K562 (cell line): Measurements from ENCODE around the gene MICAL2. TPM values are rescaled to one million over a fixed set of nuclear protein-coding genes. Genes with fewer than 3 reads are reported as not detected.
A peak's percentile ranks its signal among the peaks of the same experiment; 100 is the strongest.

Source experiments
- ARHGAP35 ChIP-seq: fragments of 450-650 bp; IDR thresholded peaks from 2 replicates; pipeline ENCODE4 v1.6.1; 2018; ENCODE audit not compliant: partially characterized antibody
- BHLHE40 ChIP-seq: IDR thresholded peaks from 2 replicates; pipeline ENCODE4 v1.6.1; 2011; ENCODE audit warnings: low read length, improper control_type of control experiment
- CBX2 ChIP-seq: fragments of 200-600 bp; sonication (generic); IDR thresholded peaks from one replicate; pipeline ENCODE4 v1.6.1; 2012; ENCODE audit warnings: mild to moderate bottlenecking, low read length, inconsistent platforms; ENCODE audit not compliant: insufficient read depth, poor library complexity, severe bottlenecking
- EP300 ChIP-seq: IDR thresholded peaks from 2 replicates; pipeline ENCODE4 v1.6.1; 2012; ENCODE audit warnings: low read length, improper control_type of control experiment
- ERF ChIP-seq: fragments of 450-650 bp; formaldehyde crosslinking; IDR thresholded peaks from 2 replicates; pipeline ENCODE4 v1.4.0; 2020; ENCODE audit warnings: mild to moderate bottlenecking, mixed read lengths
- FUS ChIP-seq: fragments of 200-400 bp; formaldehyde crosslinking; optimal IDR thresholded peaks from 2 replicates; pipeline ENCODE3; 2017; ENCODE audit warnings: low read depth, low read length
- HMG20B ChIP-seq: fragments of 250-450 bp; sonication (Bioruptor Pico); IDR thresholded peaks from 2 replicates; pipeline ENCODE4 v1.5.0; 2021; ENCODE audit warnings: mild to moderate bottlenecking
- MYC ChIP-seq, 2 experiments: fragments of 250-450 bp in 1 of 2; sonication (Bioruptor Pico) in 1 of 2; IDR thresholded peaks; 2 replicates each; pipeline versions ENCODE4 v1.5.1 to v1.6.1; 2012 to 2021; ENCODE audit warnings: low read depth in 2 of 2, borderline replicate concordance in 1 of 2, improper control_type of control experiment in 1 of 2, low read length in 1 of 2, mild to moderate bottlenecking in 1 of 2, moderate library complexity in 1 of 2
- POU5F1 ChIP-seq: fragments of 150-350 bp; IDR thresholded peaks from 2 replicates; pipeline ENCODE4 v1.6.1; 2014; ENCODE audit warnings: borderline replicate concordance, low read length, low read depth, mild to moderate bottlenecking; ENCODE audit not compliant: partially characterized antibody
- PPARD ChIP-seq: fragments of 250-450 bp; sonication (Bioruptor Pico); IDR thresholded peaks from 2 replicates; pipeline ENCODE4 v1.8.0; 2022; ENCODE audit warnings: inconsistent platforms, mild to moderate bottlenecking, moderate library complexity
- PURB ChIP-seq: sonication (generic); formaldehyde crosslinking; IDR thresholded peaks from 2 replicates; pipeline ENCODE4 v1.9.0; 2021; ENCODE audit warnings: low read depth, mild to moderate bottlenecking, missing genetic modification reagents
- RBBP5 ChIP-seq: fragments of 200-600 bp; sonication (generic); IDR thresholded peaks from 2 replicates; pipeline ENCODE4 v1.6.1; 2012; ENCODE audit warnings: borderline replicate concordance, mild to moderate bottlenecking, low read length, control low read depth, inconsistent platforms; ENCODE audit not compliant: insufficient read depth, poor library complexity, severe bottlenecking
- SIN3A ChIP-seq, 2 experiments: fragments of 150-350 bp in 1 of 2; IDR thresholded peaks; 2 replicates each; pipeline ENCODE4 v1.6.1; 2011 to 2016; ENCODE audit warnings: borderline replicate concordance in 2 of 2, low read depth in 2 of 2, low read length in 2 of 2, mild to moderate bottlenecking in 2 of 2, moderate library complexity in 2 of 2; ENCODE audit not compliant: control insufficient read depth in 1 of 2
- SMAD2 ChIP-seq: fragments of 150-350 bp; IDR thresholded peaks from 2 replicates; pipeline ENCODE4 v1.6.1; 2014; ENCODE audit warnings: low read depth, mild to moderate bottlenecking, low read length
- ZKSCAN1 ChIP-seq: fragments of 150-350 bp; IDR thresholded peaks from 2 replicates; pipeline ENCODE4 v1.6.1; 2016; ENCODE audit warnings: low read depth, low read length
- polyA plus RNA-seq, 8 experiments: library from polyadenylated mRNA; depleted of rRNA in 4 of 8; stranded (reverse) in 5 of 8; unstranded in 3 of 8; fragments of >200 nt; fragmentation: Nextera tagmentation in 2 of 8; fragmentation: Illumina TruSeq in 1 of 8; extraction: Ambion mirVana in 2 of 8; extraction: Trizol in 1 of 8; gene quantifications; 2 replicates each; pipeline versions ENCODE4 v1.2.1 to v1.2.3, GENCODE V29; 2011 to 2014; ENCODE audit warnings: inconsistent platforms in 1 of 8, missing spikeins in 1 of 8
- total RNA-seq, 7 experiments: library from RNA; depleted of rRNA in 6 of 7; stranded (reverse); fragments of >200 nt in 6 of 7; fragmentation: Illumina TruSeq in 2 of 7; extraction: Trizol in 2 of 7; gene quantifications; 2 replicates each; pipeline versions ENCODE4 v1.2.1 to v1.2.3, GENCODE V29; 2011 to 2021; ENCODE audit warnings: low replicate concordance in 1 of 7
- TF ChIP-seq, protein P1 (sequence below): IDR thresholded peaks from 3 replicates; pipeline ENCODE4 v1.6.1; 2011; ENCODE audit warnings: borderline replicate concordance, mild to moderate bottlenecking; ENCODE audit not compliant: insufficient read length, insufficient read depth
- TF ChIP-seq, protein P2 (sequence below): fragments of 250-450 bp; sonication (Bioruptor Pico); IDR thresholded peaks from 2 replicates; pipeline ENCODE4 v1.8.0; 2022; ENCODE audit warnings: moderate library complexity, mild to moderate bottlenecking, inconsistent platforms
- TF ChIP-seq, protein P3 (sequence below): fragments of 250-450 bp; sonication (Bioruptor Pico); IDR thresholded peaks from 2 replicates; pipeline ENCODE4 v1.6.1; 2021; ENCODE audit warnings: mild to moderate bottlenecking
- TF ChIP-seq, protein P4 (sequence below): fragments of 450-650 bp; IDR thresholded peaks from 2 replicates; pipeline ENCODE4 v1.6.1; 2016; ENCODE audit warnings: mild to moderate bottlenecking

The MICAL2 gene
- total and polyA plus RNA-seq, 9 of the 15 experiments (the other 6 are each of a cell fraction or from before 2014, with no cell fraction given) = 4.7 to 64.2 (median 33.6) TPM

DNA sequence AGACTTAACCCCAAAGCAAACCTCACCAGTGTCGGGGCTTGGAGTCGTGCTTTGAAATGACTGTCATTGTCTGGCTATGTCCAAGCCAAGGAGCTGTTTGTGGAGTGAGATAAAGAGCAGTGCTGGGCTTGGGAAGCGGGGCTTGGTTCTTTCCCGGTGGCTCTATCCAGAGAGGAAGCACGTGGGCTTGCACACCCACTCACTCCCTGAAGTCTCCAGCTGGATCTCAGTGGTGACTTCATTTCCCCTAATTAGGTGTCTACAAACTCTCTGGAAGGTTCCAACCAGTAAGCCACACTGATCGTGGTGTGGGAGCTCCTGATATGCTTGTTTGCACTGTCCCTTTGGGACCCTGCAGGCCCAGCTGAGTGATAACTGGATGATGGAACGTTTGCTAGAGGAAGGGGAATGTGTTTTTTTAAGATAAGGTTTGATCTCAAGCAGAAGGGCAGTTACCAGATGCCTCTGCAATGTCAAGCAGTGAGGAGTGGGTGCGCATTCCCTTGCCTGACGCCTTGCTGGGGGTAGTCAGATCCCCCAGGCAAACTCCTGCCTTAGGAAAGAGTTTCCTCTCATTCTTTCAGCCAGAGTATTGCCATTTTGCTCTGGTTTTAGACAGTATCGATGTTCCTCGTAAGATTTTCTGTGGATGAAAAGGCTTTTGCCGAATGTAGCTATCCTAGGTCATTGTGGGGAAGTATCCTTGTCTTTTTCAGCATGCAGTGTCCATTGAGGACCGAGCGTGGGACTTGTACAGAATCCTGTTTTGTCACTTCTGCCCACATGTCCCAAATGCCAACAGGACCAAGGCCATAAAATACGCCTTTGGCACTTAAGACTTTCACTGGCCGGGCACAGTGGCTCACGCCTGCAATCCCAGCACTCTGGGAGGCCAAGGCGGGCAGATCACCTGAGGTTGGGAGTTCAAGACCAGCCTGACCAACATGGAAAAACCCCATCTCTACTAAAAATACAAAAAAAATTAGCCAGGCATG lies 90.9 kb downstream of the MICAL2 start (continued):
- TF ChIP-seq MYC (IDR thresholded peaks at IDR 0.05; ENCODE audit: low read depth, low read length) = peak; percentile 97
- TF ChIP-seq MYC (CRISPR knock-in tag; IDR thresholded peaks at IDR 0.05; ENCODE audit: borderline replicate concordance, low read depth) = no peak
- TF ChIP-seq PURB (CRISPR knock-in tag) = no peak
- peak; percentile 81 for TF ChIP-seq RBBP5
- TF ChIP-seq ERF (CRISPR knock-in tag) = no peak; the same call in 1 of the 2 replicates
- no peak for TF ChIP-seq PPARD (CRISPR knock-in tag)
- TF ChIP-seq, protein P1, sequence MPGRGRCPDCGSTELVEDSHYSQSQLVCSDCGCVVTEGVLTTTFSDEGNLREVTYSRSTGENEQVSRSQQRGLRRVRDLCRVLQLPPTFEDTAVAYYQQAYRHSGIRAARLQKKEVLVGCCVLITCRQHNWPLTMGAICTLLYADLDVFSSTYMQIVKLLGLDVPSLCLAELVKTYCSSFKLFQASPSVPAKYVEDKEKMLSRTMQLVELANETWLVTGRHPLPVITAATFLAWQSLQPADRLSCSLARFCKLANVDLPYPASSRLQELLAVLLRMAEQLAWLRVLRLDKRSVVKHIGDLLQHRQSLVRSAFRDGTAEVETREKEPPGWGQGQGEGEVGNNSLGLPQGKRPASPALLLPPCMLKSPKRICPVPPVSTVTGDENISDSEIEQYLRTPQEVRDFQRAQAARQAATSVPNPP = no peak
- TF ChIP-seq FUS = no peak
- peak; percentile 95 for TF ChIP-seq BHLHE40
- TF ChIP-seq SMAD2 = no peak
- TF ChIP-seq, protein P2, sequence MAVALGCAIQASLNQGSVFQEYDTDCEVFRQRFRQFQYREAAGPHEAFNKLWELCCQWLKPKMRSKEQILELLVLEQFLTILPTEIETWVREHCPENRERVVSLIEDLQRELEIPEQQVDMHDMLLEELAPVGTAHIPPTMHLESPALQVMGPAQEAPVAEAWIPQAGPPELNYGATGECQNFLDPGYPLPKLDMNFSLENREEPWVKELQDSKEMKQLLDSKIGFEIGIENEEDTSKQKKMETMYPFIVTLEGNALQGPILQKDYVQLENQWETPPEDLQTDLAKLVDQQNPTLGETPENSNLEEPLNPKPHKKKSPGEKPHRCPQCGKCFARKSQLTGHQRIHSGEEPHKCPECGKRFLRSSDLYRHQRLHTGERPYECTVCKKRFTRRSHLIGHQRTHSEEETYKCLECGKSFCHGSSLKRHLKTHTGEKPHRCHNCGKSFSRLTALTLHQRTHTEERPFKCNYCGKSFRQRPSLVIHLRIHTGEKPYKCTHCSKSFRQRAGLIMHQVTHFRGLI = peak; percentile 77
- no peak for TF ChIP-seq HMG20B (CRISPR knock-in tag)
- no peak for TF ChIP-seq ARHGAP35
- TF ChIP-seq ZKSCAN1 = peak; percentile 45
- no peak for TF ChIP-seq CBX2
- TF ChIP-seq, protein P3, sequence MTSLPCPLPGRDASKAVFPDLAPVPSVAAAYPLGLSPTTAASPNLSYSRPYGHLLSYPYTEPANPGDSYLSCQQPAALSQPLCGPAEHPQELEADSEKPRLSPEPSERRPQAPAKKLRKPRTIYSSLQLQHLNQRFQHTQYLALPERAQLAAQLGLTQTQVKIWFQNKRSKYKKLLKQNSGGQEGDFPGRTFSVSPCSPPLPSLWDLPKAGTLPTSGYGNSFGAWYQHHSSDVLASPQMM (CRISPR knock-in tag) = no peak
- TF ChIP-seq, protein P4, sequence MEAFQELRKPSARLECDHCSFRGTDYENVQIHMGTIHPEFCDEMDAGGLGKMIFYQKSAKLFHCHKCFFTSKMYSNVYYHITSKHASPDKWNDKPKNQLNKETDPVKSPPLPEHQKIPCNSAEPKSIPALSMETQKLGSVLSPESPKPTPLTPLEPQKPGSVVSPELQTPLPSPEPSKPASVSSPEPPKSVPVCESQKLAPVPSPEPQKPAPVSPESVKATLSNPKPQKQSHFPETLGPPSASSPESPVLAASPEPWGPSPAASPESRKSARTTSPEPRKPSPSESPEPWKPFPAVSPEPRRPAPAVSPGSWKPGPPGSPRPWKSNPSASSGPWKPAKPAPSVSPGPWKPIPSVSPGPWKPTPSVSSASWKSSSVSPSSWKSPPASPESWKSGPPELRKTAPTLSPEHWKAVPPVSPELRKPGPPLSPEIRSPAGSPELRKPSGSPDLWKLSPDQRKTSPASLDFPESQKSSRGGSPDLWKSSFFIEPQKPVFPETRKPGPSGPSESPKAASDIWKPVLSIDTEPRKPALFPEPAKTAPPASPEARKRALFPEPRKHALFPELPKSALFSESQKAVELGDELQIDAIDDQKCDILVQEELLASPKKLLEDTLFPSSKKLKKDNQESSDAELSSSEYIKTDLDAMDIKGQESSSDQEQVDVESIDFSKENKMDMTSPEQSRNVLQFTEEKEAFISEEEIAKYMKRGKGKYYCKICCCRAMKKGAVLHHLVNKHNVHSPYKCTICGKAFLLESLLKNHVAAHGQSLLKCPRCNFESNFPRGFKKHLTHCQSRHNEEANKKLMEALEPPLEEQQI = peak; percentile 92
- no peak for TF ChIP-seq POU5F1
- peak; percentile 99 for TF ChIP-seq EP300
- peak in 1 of 2 experiments; percentile 83; a peak in 1 of 4 replicates for TF ChIP-seq SIN3A (IDR thresholded peaks at IDR 0.05; ENCODE audit: borderline replicate concordance in 2 of 2, control insufficient read depth in 1 of 2, low read depth in 2 of 2, low read length in 2 of 2)
